Neural cell (in vitro differentiated cells): ENCODE data around the gene SERPINE2. TPM values are rescaled to one million over a fixed set of nuclear protein-coding genes. Genes with fewer than 3 reads are reported as not detected.

ENCODE experiments used
- H2AFZ ChIP-seq: fragments of 200-600, 300-800 bp; sonication (generic), shearing (Covaris generic); 2 replicates; pipeline ENCODE4 v1.6.0; 2014; ENCODE audit warnings: low read depth, mild to moderate bottlenecking, antibody characterized with exemption, low read length, moderate library complexity
- H3F3A ChIP-seq: fragments of 200-600 bp; shearing (Covaris generic); 2 replicates; pipeline ENCODE4 v1.6.1; 2016; ENCODE audit warnings: mild to moderate bottlenecking, moderate library complexity, mixed read lengths, antibody characterized with exemption, low read length; ENCODE audit not compliant: insufficient read depth, poor library complexity, severe bottlenecking
- H3K27ac ChIP-seq: fragments of 200-600, 300-800 bp; sonication (generic), shearing (Covaris generic); 2 replicates; pipeline ENCODE4 v1.5.1; 2014; ENCODE audit warnings: mild to moderate bottlenecking, low read length, moderate library complexity
- H3K27me3 ChIP-seq: fragments of 300-800, 200-600 bp; sonication (generic), shearing (Covaris generic); 2 replicates; pipeline ENCODE4 v1.6.0; 2014; ENCODE audit warnings: mild to moderate bottlenecking, low read depth, low read length, moderate library complexity; ENCODE audit not compliant: insufficient read depth
- H3K36me3 ChIP-seq: fragments of 300-800, 200-600 bp; sonication (generic), shearing (Covaris generic); 2 replicates; pipeline ENCODE4 v1.5.1; 2014; ENCODE audit warnings: mild to moderate bottlenecking, antibody characterized with exemption, low read length, moderate library complexity; ENCODE audit not compliant: insufficient read depth
- H3K4me2 ChIP-seq: fragments of 300-800, 200-600 bp; sonication (generic), shearing (Covaris generic); 2 replicates; pipeline ENCODE4 v1.6.0; 2014; ENCODE audit warnings: mild to moderate bottlenecking, low read length
- H3K4me3 ChIP-seq: fragments of 300-800, 200-600 bp; sonication (generic), shearing (Covaris generic); 2 replicates; pipeline ENCODE4 v1.5.1; 2014; ENCODE audit warnings: mild to moderate bottlenecking, low read length, moderate library complexity
- H3K79me2 ChIP-seq: fragments of 200-600 bp; shearing (Covaris generic); replicated peaks from 2 replicates; pipeline ENCODE4 v1.6.0; 2014; ENCODE audit warnings: mild to moderate bottlenecking, low read length, moderate library complexity; ENCODE audit not compliant: insufficient read depth
- H3K9ac ChIP-seq: fragments of 300-800, 200-600 bp; sonication (generic), shearing (Covaris generic); 2 replicates; pipeline ENCODE4 v1.6.1; 2016; ENCODE audit warnings: mild to moderate bottlenecking, low read length, mixed read lengths
- H3K9me2 ChIP-seq: fragments of 200-600 bp; shearing (Covaris generic); 2 replicates; pipeline ENCODE4 v1.6.1; 2016; ENCODE audit warnings: mild to moderate bottlenecking, low read length, mixed read lengths; ENCODE audit not compliant: insufficient read depth
- H3K9me3 ChIP-seq: fragments of 200-600, 300-800 bp; sonication (generic), shearing (Covaris generic); 2 replicates; pipeline ENCODE4 v1.6.1; 2016; ENCODE audit warnings: mild to moderate bottlenecking, mixed run types, low read length, moderate library complexity, mixed read lengths
- H4K20me1 ChIP-seq: fragments of 200-600 bp; shearing (Covaris generic); 2 replicates; pipeline ENCODE4 v1.6.1; 2016; ENCODE audit warnings: mild to moderate bottlenecking, mixed run types; ENCODE audit not compliant: insufficient read depth
- CTCF ChIP-seq: fragments of 450-650 bp; IDR thresholded peaks from 2 replicates; pipeline ENCODE4 v1.5.1; 2014; ENCODE audit warnings: antibody characterized with exemption, mild to moderate bottlenecking, moderate library complexity; ENCODE audit not compliant: poor library complexity, severe bottlenecking
- EP300 ChIP-seq: fragments of 450-650 bp; conservative IDR thresholded peaks from 2 replicates; pipeline ENCODE4 v1.6.1; 2014; ENCODE audit warnings: antibody characterized with exemption, mild to moderate bottlenecking, moderate library complexity; ENCODE audit not compliant: poor library complexity, severe bottlenecking
- EZH2 ChIP-seq: fragments of 200-600, 300-800 bp; shearing (Covaris generic), sonication (generic); IDR thresholded peaks from 2 replicates; pipeline ENCODE4 v1.6.1; 2014; ENCODE audit warnings: antibody characterized with exemption, low read length, borderline replicate concordance, mild to moderate bottlenecking; ENCODE audit not compliant: insufficient read depth, poor library complexity, severe bottlenecking
- MXI1 ChIP-seq: fragments of 450-650 bp; conservative IDR thresholded peaks from 2 replicates; pipeline ENCODE4 v1.6.1; 2014; ENCODE audit warnings: antibody characterized with exemption, mild to moderate bottlenecking; ENCODE audit not compliant: poor library complexity, severe bottlenecking
- POLR2AphosphoS5 ChIP-seq: IDR thresholded peaks from 2 replicates; pipeline ENCODE4 v1.6.1; 2012
- RAD21 ChIP-seq: fragments of 450-650 bp; conservative IDR thresholded peaks from 2 replicates; pipeline ENCODE4 v1.6.1; 2014; ENCODE audit warnings: antibody characterized with exemption, mild to moderate bottlenecking, moderate library complexity
- REST ChIP-seq: IDR thresholded peaks from 2 replicates; pipeline ENCODE4 v1.6.1; 2012; ENCODE audit warnings: borderline replicate concordance
- SMC3 ChIP-seq: fragments of 450-650 bp; conservative IDR thresholded peaks from 2 replicates; pipeline ENCODE4 v1.6.1; 2014; ENCODE audit warnings: antibody characterized with exemption, mild to moderate bottlenecking, moderate library complexity; ENCODE audit not compliant: poor library complexity
- TAF1 ChIP-seq: IDR thresholded peaks from 2 replicates; pipeline ENCODE4 v1.6.1; 2012; ENCODE audit warnings: low read depth
- polyA plus RNA-seq: library from polyadenylated mRNA; depleted of rRNA; stranded (reverse); fragments of >200 nt; gene quantifications from 2 replicates; pipeline ENCODE4 v1.2.3, GENCODE V29; 2014

SERPINE2 gene
- polyA plus RNA-seq, 1 donor from 2014 or later, result 38.5 TPM

- no peaks in the 10 kb centered on the region for H3K79me2 ChIP-seq
Measured at GRCh38 chr2:223998948-223999347, 40.1 kb downstream of the SERPINE2 start.

DNA sequence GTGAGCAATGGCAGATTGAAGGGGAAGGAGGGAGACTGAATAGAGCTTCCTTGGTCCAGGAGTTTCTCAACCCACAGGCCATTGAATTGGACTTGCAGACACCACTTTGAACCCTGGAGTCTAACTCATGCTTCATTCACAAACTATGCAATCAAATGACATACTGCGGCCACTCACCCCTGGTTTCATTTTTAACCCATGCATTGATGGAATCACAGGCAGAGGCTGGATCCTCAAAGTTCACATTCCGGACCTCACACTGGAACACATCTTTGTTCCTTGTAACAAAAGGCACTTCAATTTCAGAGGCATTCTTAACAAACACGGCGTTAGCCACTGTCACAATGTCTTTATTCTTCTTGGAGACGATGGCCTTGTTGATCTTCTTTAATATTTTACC, 41.1 kb downstream of the SERPINE2 start:
- no peak overlapping the region for H3K4me3 ChIP-seq
- H2AFZ ChIP-seq, result no peak overlapping the region
- no peak overlapping the region for H3K9ac ChIP-seq
- no peaks in the 10 kb centered on the region for H3K9me3 ChIP-seq
- no peaks in the 10 kb centered on the region for H3K36me3 ChIP-seq
- H3K9me2 ChIP-seq, result no peaks in the 10 kb centered on the region
- H3K79me2 ChIP-seq, result no peaks in the 10 kb centered on the region
- H3K27ac ChIP-seq, result no peak overlapping the region
- no peaks in the 10 kb centered on the region for H4K20me1 ChIP-seq
- no peak overlapping the region for H3K4me2 ChIP-seq
- H3K27me3 ChIP-seq, result no peaks in the 10 kb centered on the region
- TF ChIP-seq EZH2, result no peak
- no peak for TF ChIP-seq TAF1
- no peak for TF ChIP-seq MXI1
- TF ChIP-seq CTCF, result no peak
- no peak for TF ChIP-seq SMC3
- TF ChIP-seq REST, result no peak
- no peaks in the 10 kb centered on the region for H3F3A ChIP-seq

More at GRCh38 chr2:223998948-223999347, 40.1 kb downstream of the SERPINE2 start:
- no peak overlapping the region for H3K9ac ChIP-seq
- H4K20me1 ChIP-seq, result no peaks in the 10 kb centered on the region
- no peaks in the 10 kb centered on the region for H3K36me3 ChIP-seq
- no peaks in the 10 kb centered on the region for H3K9me3 ChIP-seq
- TF ChIP-seq CTCF, result no peak
- TF ChIP-seq MXI1, result no peak
- TF ChIP-seq EP300, result no peak
- TF ChIP-seq RAD21, result no peak
- TF ChIP-seq SMC3, result no peak
- no peak for TF ChIP-seq REST
- TF ChIP-seq TAF1, result no peak
- TF ChIP-seq EZH2, result no peak
- TF ChIP-seq POLR2AphosphoS5, result no peak
- no peaks in the 10 kb centered on the region for H3K27me3 ChIP-seq
- H3F3A ChIP-seq, result no peaks in the 10 kb centered on the region
- H3K4me2 ChIP-seq, result no peak overlapping the region
- H2AFZ ChIP-seq, result no peak overlapping the region
- no peak overlapping the region for H3K27ac ChIP-seq
- no peak overlapping the region for H3K4me3 ChIP-seq
- no peaks in the 10 kb centered on the region for H3K9me2 ChIP-seq
